GM12873 (cell line): Measurements from ENCODE around the gene CENPU.

Experiments used
- TF ChIP-seq, protein P1 (sequence below): IDR thresholded peaks from 2 replicates; pipeline ENCODE4 v1.5.1; 2012; ENCODE audit warnings: low read depth, mild to moderate bottlenecking, moderate library complexity, low read length, control low read depth; ENCODE audit not compliant: insufficient read depth; ENCODE audit errors: missing control alignments

The CENPU gene

DNA sequence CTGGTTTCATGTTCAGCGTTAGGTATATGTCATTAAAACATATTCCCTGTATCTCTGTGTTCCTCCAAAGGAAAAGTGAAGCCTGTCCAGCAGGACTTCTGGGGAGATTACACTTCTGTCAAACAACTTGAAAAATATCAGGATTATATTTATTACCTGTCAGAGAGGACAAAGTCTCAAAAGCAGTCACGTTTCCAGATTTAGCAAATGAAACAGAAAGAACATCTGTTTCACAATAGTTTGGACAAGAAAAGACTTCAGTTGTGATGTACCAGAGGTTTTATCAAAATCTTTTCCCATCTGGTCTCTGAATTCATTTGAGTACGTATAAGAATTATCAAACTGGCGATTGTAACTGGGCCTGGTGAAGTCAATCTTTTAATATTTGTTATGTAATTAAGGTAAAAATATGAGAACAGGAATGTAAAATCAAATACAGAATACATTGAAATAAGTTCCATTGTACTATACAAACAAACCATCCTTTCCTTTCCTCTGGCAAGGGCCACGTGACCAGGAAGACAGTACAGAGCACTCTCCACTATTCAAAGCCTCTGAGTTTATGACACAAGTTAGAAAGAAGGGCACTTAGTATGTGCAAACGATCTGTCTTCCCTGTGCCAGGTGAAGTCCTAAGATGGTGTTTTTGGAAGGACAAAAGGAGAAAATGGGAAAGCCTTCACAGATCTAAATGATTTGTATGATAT lies 87.8 kb downstream of the CENPU start:
- TF ChIP-seq, protein P1, sequence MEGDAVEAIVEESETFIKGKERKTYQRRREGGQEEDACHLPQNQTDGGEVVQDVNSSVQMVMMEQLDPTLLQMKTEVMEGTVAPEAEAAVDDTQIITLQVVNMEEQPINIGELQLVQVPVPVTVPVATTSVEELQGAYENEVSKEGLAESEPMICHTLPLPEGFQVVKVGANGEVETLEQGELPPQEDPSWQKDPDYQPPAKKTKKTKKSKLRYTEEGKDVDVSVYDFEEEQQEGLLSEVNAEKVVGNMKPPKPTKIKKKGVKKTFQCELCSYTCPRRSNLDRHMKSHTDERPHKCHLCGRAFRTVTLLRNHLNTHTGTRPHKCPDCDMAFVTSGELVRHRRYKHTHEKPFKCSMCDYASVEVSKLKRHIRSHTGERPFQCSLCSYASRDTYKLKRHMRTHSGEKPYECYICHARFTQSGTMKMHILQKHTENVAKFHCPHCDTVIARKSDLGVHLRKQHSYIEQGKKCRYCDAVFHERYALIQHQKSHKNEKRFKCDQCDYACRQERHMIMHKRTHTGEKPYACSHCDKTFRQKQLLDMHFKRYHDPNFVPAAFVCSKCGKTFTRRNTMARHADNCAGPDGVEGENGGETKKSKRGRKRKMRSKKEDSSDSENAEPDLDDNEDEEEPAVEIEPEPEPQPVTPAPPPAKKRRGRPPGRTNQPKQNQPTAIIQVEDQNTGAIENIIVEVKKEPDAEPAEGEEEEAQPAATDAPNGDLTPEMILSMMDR, result no peak

DNA sequence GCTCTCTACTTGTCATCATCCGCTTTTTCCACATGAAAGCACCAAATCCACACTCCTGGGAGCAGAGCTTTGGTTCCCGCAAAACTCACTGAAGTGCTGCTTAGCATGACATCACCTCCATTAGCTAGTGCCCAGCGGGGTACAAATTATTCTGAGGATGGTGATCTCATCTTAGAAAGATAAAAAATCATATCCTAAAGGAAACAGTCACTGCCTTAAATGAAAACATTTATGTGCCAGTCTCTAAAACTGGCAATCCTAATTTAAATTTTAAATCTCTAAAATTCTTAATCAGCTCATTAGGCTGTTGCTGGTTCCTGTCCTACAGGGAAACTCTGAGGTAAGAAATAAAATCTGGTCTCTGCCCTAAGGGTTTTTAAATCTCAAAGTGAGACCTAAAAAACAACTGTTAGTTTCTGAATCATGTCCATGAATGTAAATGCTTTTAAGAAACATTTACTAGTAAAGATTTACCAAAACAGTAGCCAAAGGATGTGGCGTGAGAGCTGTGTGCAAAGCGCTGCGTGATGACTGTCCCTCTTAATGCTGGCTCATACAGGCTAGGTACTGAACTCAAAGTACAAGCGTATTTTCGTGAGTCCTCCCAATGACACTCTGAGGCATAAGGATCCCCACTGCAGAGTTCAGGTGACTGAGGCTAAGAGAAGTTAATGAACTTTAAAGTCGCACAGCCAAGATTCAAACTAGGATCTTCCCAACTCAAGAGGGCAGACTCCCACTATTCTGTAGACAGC lies 89.2 kb downstream of the CENPU start:
- TF ChIP-seq, protein P1, result no peak
